ENCODE results near the gene GPX3.
A peak's percentile ranks its signal among the peaks of the same experiment; 100 is the strongest.

GPX3 gene

GRCh38 chr5:151071021-151071420 lies 50.6 kb downstream of the GPX3 start:
- in situ Hi-C loops (cut with HindIII; ENCODE audit: low pct_unique_long_range_greater_than_20kb, low sequenced_read_pairs): no loop called here
- no peak for DNase-seq (ENCODE audit: low read depth in 1 of 2, low spot score in 1 of 2)
- TF ChIP-seq JUND (IDR thresholded peaks at IDR 0.05; ENCODE audit: low read depth): no peak

DNA sequence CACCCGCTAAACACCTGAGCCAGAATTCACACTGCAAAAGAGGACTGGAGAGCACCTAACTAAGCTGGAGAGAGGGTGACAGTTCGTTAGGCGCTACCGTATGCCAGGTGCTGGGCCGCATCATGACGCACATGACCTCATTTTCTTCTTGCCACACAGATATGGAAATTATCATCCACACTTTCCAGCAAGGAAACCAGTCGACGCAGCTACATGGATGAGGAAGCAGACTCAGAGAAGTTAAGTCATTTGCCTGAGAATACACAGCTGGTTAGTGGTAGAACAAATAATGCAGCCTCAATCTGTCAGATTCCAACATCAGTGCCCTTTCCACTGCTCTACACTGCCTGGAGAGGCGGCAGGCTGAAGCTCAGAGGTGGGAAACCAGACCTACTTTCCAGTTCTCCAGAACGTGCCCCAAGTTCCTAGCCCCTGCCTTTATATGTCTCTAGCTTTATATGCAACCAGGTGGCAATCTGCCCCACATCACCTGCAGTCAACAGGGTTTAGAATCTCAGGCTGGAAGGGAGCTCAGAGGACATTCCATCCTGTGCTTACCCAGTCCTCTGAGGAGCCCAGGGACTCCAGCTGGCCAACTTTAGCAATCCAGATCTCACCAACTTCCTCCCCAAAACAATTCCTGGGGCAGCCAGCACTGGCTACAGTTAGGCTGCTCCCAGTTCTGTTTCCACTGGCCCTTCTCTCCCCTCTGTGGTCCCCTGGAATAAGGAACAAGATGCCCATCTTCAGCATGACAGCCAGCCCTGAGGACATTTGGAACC lies 51.6 kb downstream of the GPX3 start:
- in situ Hi-C loops (cut with HindIII; ENCODE audit: low pct_unique_long_range_greater_than_20kb, low sequenced_read_pairs): no loop called here
- no peak for TF ChIP-seq JUND (IDR thresholded peaks at IDR 0.05; ENCODE audit: low read depth)
- no peak for DNase-seq (ENCODE audit: low read depth in 1 of 2, low spot score in 1 of 2)

DNA sequence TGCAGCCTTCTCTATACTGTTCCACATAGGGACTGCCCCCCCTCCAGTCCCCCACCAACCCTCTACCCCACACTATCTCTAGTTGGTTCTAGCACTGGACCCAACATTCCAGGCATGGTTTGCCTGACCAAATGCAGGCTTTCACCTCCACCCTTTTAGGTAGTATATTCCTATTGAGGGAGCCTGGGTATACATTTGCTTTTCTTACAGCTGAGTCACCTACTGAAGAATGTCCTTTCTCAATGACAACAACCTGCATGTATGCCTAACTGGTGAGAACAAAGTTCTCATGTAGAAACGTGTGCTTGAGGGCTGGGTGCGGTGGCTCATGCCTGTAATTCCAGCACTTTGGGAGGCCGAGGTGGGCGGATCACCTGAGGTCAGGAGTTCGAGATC lies 52.2 kb downstream of the GPX3 start:
- in situ Hi-C loops (cut with HindIII; ENCODE audit: low pct_unique_long_range_greater_than_20kb, low sequenced_read_pairs): no loop called here
- no peak for TF ChIP-seq JUND (IDR thresholded peaks at IDR 0.05; ENCODE audit: low read depth)
- peak in 1 of 2 experiments; percentile 79 for DNase-seq (ENCODE audit: low read depth in 1 of 2, low spot score in 1 of 2)

GRCh38 chr5:151073280-151073679 lies 52.9 kb downstream of the GPX3 start:
- in situ Hi-C loops (cut with HindIII; ENCODE audit: low pct_unique_long_range_greater_than_20kb, low sequenced_read_pairs): no loop called here
- no peak for TF ChIP-seq JUND (IDR thresholded peaks at IDR 0.05; ENCODE audit: low read depth)

GRCh38 chr5:151074557-151074956 lies 54.2 kb downstream of the GPX3 start:
- no peak for DNase-seq (ENCODE audit: low read depth in 1 of 2, low spot score in 1 of 2)
- TF ChIP-seq JUND (IDR thresholded peaks at IDR 0.05; ENCODE audit: low read depth): no peak
- in situ Hi-C loops (cut with HindIII; ENCODE audit: low pct_unique_long_range_greater_than_20kb, low sequenced_read_pairs): no loop called here

More at GRCh38 chr5:151073280-151073679, 52.9 kb downstream of the GPX3 start:
- no peak for DNase-seq (ENCODE audit: low read depth in 1 of 2, low spot score in 1 of 2)

DNA sequence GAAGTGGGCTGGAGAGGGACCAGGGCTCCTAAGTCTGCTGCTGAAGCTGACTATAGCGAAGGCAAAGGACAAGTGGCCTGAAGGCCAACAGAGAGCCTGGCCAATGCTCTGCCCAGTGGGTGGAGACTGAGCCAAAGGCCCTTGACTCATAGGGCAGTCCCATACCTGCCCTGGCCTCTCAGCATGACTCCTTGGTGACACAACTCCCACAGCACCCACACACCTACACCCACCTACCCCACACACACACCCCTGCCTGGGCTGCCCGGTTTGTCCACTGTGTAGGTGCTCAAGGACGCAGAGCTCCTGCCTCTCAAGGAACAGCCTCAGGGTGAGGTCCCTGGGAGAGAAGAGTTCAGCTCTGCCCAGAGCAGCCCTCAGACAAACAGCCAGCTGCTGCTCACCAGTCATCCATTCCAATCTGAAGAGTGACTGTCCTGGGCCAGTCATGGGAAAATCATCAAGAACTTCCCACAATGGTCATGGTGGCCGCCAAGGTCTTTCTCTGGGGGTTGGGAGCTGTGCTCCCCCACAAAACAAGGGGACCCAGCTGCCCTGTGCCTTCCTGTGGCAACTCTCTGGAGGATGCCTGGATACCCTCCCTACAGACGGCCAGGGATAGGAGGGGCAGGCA lies 55.4 kb downstream of the GPX3 start:
- DNase-seq (ENCODE audit: low read depth in 1 of 2, low spot score in 1 of 2): peak; percentile 78 to 97

DNA sequence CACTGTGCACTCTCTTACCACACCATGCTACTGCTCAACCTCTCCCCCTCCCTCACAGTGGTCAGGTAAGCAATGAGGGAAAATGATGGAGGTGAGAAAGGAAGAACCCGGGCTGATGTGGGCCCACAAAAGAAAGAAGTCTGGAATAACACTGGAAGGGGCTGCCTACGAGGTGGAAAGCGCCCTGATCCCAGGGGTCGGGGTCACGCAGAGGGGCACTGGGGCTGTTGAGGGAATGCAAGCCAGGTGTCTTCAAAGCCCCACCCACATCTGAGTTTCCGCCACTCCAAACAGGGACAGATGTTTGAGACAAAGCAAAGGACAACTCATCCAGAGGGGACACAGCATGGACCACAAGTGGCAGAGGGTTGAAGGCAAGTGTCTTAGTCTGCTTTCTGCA lies 56.2 kb downstream of the GPX3 start:
- peak in 1 of 2 experiments; percentile 46 for DNase-seq (ENCODE audit: low read depth in 1 of 2, low spot score in 1 of 2)
- TF ChIP-seq JUND (IDR thresholded peaks at IDR 0.05; ENCODE audit: low read depth): no peak
- in situ Hi-C loops (cut with HindIII; ENCODE audit: low pct_unique_long_range_greater_than_20kb, low sequenced_read_pairs): no loop called here

More for the DNA sequence above, 55.4 kb downstream of the GPX3 start:
- in situ Hi-C loops (cut with HindIII; ENCODE audit: low pct_unique_long_range_greater_than_20kb, low sequenced_read_pairs): no loop called here
- no peak for TF ChIP-seq JUND (IDR thresholded peaks at IDR 0.05; ENCODE audit: low read depth)

DNA sequence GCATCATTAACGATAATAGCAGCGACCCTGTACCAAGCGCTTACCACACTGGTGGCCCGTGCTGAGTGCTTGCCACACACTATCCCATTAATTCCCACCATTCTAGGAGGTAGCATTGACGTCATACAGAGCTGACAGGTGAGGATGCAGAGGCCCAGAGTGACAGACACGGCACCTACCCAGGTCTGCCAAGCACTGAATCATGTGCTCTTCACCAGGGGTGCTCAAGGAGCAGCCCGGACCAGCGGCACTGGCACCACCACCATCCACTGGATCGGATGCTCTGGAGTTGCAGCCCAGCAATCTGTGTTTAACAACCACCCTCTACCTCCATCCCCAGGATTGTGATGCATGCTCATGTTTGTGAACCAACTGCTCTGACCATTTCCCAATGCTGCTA lies 57.0 kb downstream of the GPX3 start:
- TF ChIP-seq JUND (IDR thresholded peaks at IDR 0.05; ENCODE audit: low read depth): no peak
- no peak for DNase-seq (ENCODE audit: low read depth in 1 of 2, low spot score in 1 of 2)
- in situ Hi-C loops (cut with HindIII; ENCODE audit: low pct_unique_long_range_greater_than_20kb, low sequenced_read_pairs): no loop called here

- TF ChIP-seq JUND (IDR thresholded peaks at IDR 0.05; ENCODE audit: low read depth): no peak
- in situ Hi-C loops (cut with HindIII; ENCODE audit: low pct_unique_long_range_greater_than_20kb, low sequenced_read_pairs): no loop called here
- no peak for DNase-seq (ENCODE audit: low read depth in 1 of 2, low spot score in 1 of 2)
Measured at GRCh38 chr5:151077967-151078366, 57.6 kb downstream of the GPX3 start.

Data from T47D (cell line).